Stomach (tissue), 4 donors: ENCODE data around the gene NFATC2.
A peak's percentile ranks its signal among the peaks of the same experiment; 100 is the strongest.

Experiments
- POLR2A ChIP-seq, 4 donors: fragments of 450-650 bp; IDR thresholded peaks; one replicate each; pipeline ENCODE4 v1.6.1; 2016; ENCODE audit warnings: antibody characterized with exemption in 4 of 4, control low read depth in 2 of 4, mild to moderate bottlenecking in 1 of 4, moderate library complexity in 1 of 4
- POLR2AphosphoS5 ChIP-seq, 3 donors: sonication (generic); formaldehyde crosslinking; IDR thresholded peaks; one replicate each; pipeline ENCODE4 v1.6.1; 2016; ENCODE audit warnings: antibody characterized with exemption in 3 of 3
- TF ChIP-seq, protein P1 (sequence below), 7 experiments: fragments of 450-650 bp in 4 of 7; fragments of 200-600 bp in 3 of 7; sonication (generic) in 3 of 7; IDR thresholded peaks; one replicate each; pipeline ENCODE4 v1.5.1; 2016 to 2019; ENCODE audit warnings: antibody characterized with exemption in 7 of 7, control low read depth in 2 of 7, mild to moderate bottlenecking in 1 of 7

DNA sequence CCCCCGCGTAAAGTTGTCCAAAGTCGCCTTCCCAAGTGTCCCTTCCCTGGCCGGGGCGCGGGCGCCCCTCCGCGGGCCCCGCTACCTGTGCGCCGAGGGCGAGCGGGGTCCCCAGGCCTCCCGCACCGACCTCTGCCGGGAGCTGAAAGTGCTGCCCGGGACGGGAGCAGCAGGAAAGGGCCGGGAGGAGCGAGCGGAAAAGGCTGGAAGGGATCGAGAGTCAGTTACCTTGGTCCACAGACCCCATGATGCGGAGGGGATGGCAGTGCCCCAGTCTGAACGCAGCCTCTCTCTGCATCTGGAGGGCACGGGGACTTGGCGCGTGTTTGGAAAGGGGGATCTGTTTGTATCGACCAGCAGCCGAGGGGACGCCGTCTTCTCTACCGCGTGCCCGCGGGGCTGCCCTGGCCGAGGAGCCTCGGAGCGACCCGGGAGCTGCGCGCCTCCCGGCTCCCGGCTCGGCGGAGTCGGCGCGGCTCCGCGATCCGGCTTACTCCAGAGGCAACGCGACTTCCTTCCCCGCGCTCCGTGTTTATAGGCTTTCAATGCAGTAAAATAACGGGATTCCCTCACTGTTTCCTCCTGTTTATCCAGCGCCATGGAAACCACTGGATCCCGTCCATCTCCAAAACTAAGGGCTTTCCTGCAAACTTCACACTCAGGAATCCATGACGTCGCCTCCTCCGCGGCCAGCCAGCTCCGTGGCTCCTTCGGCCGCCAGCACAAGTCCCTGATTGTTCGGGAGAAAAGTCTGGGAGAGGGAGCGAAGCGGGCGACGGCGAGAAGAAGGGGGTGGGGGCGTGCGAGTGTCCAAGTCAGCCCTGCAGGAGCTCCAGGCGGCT, 20.0 kb upstream of the NFATC2 start:
- TF ChIP-seq, protein P1, sequence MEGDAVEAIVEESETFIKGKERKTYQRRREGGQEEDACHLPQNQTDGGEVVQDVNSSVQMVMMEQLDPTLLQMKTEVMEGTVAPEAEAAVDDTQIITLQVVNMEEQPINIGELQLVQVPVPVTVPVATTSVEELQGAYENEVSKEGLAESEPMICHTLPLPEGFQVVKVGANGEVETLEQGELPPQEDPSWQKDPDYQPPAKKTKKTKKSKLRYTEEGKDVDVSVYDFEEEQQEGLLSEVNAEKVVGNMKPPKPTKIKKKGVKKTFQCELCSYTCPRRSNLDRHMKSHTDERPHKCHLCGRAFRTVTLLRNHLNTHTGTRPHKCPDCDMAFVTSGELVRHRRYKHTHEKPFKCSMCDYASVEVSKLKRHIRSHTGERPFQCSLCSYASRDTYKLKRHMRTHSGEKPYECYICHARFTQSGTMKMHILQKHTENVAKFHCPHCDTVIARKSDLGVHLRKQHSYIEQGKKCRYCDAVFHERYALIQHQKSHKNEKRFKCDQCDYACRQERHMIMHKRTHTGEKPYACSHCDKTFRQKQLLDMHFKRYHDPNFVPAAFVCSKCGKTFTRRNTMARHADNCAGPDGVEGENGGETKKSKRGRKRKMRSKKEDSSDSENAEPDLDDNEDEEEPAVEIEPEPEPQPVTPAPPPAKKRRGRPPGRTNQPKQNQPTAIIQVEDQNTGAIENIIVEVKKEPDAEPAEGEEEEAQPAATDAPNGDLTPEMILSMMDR (IDR thresholded peaks at IDR 0.05), result no peak
- TF ChIP-seq POLR2A (IDR thresholded peaks at IDR 0.05) (no peak), POLR2AphosphoS5 (IDR thresholded peaks at IDR 0.05) (peak; percentile 80 to 85 (median 82))
